NB4 (cell line): Measurements from ENCODE around the gene ARHGEF9.

Experiments used
- CTCF ChIP-seq: IDR thresholded peaks from one replicate; pipeline ENCODE4 v1.5.1; 2012; ENCODE audit warnings: low read depth, low read length
- POLR2A ChIP-seq: IDR thresholded peaks from 2 replicates; pipeline ENCODE4 v1.6.1; 2011; ENCODE audit warnings: mild to moderate bottlenecking; ENCODE audit not compliant: insufficient read length; ENCODE audit errors: extremely low read depth

- no peak for TF ChIP-seq CTCF
- no peak for TF ChIP-seq POLR2A
These were observed 128.0 kb downstream of the ARHGEF9 start for GRCh38 chrX:63656871-63657580.
